Activated T-cell treated with anti-CD3 and anti-CD28 coated beads, Interleukin-2, amount 50 U/mL, for 4 hours (primary cell): Measurements from ENCODE around the gene SEZ6L. TPM values are rescaled to one million over a fixed set of nuclear protein-coding genes. Genes with fewer than 3 reads are reported as not detected.

Experiments
- ATAC-seq, 2 donors: fragments of 200-7000 bp; cut with Tn5 transposase; one replicate each; pipeline ENCODE4 v1.10.0; 2021
- DNase-seq: peaks from one replicate; pipeline ENCODE4 v3.0.0-alpha.2; 2020
- H3K27me3 Mint-ChIP-seq: one replicate; pipeline ENCODE4 v1.8.0; 2021; ENCODE audit warnings: low read depth, mixed read lengths
- H3K36me3 Mint-ChIP-seq: one replicate; pipeline ENCODE4 v1.8.0; 2022; ENCODE audit warnings: mixed read lengths; ENCODE audit not compliant: insufficient read depth
- H3K4me1 Mint-ChIP-seq: one replicate; pipeline ENCODE4 v1.8.0; 2021; ENCODE audit warnings: low read depth, mixed read lengths
- H3K4me3 Mint-ChIP-seq: one replicate; pipeline ENCODE4 v1.8.0; 2021; ENCODE audit warnings: mild to moderate bottlenecking, moderate library complexity, mixed read lengths
- H3K9me3 Mint-ChIP-seq: one replicate; pipeline ENCODE4 v1.8.0; 2021; ENCODE audit warnings: mixed read lengths
- total RNA-seq, 3 donors: library from RNA; stranded (reverse); gene quantifications; one replicate each; pipeline ENCODE4 v1.2.1, GENCODE V29; 2021

Gene SEZ6L
- total RNA-seq, result not detected

GRCh38 chr22:26169315-26170111, at the start of gene SEZ6L:
SEZ6L (plus strand) TSS chr22:26169462; CDS start chr22:26169670, 208 bp downstream.
- Mint-ChIP-seq H3K4me1 (peaks cover 4% of the 10 kb centered on the region), H3K36me3 (no peaks in the 10 kb centered on the region), H3K9me3 (no peaks in the 10 kb centered on the region), H3K27me3 (peaks cover 70% of the 10 kb centered on the region), H3K4me3 (no peak within 1 kb of the TSS)
- ATAC-seq (peak in 1 of 2 donors; percentile 37), DNase-seq (no peak)

GRCh38 chr22:26122920-26123468, 46.3 kb upstream of the SEZ6L start:
- no peak overlapping the region for H3K4me3 Mint-ChIP-seq
- peaks cover 5% of the 10 kb centered on the region for H3K9me3 Mint-ChIP-seq
- ATAC-seq, result no peak

GRCh38 chr22:26124991-26125725, 44.1 kb upstream of the SEZ6L start:
- H3K27me3 Mint-ChIP-seq, result peaks cover 6% of the 10 kb centered on the region
- no peak for DNase-seq
- no peak for ATAC-seq
- H3K9me3 Mint-ChIP-seq, result peaks cover 5% of the 10 kb centered on the region
- H3K4me3 Mint-ChIP-seq, result no peak overlapping the region
- no peaks in the 10 kb centered on the region for H3K4me1 Mint-ChIP-seq
- no peaks in the 10 kb centered on the region for H3K36me3 Mint-ChIP-seq

More at GRCh38 chr22:26122920-26123468, 46.3 kb upstream of the SEZ6L start:
- peaks cover 1% of the 10 kb centered on the region for H3K27me3 Mint-ChIP-seq
- DNase-seq, result no peak
- no peaks in the 10 kb centered on the region for H3K4me1 Mint-ChIP-seq
- no peaks in the 10 kb centered on the region for H3K36me3 Mint-ChIP-seq

GRCh38 chr22:26127126-26127525, 42.1 kb upstream of the SEZ6L start:
- no peak overlapping the region for H3K4me3 Mint-ChIP-seq
- H3K27me3 Mint-ChIP-seq, result peaks cover 8% of the 10 kb centered on the region
- ATAC-seq (no peak), DNase-seq (no peak)
- H3K9me3 Mint-ChIP-seq, result peaks cover 5% of the 10 kb centered on the region
- H3K36me3 Mint-ChIP-seq, result no peaks in the 10 kb centered on the region
- H3K4me1 Mint-ChIP-seq, result no peaks in the 10 kb centered on the region

- H3K4me3 Mint-ChIP-seq, result no peak overlapping the region
- no peaks in the 10 kb centered on the region for H3K4me1 Mint-ChIP-seq
- no peak for ATAC-seq
- no peak for DNase-seq
- H3K27me3 Mint-ChIP-seq, result peaks cover 7% of the 10 kb centered on the region
- peaks cover 5% of the 10 kb centered on the region for H3K9me3 Mint-ChIP-seq
- H3K36me3 Mint-ChIP-seq, result no peaks in the 10 kb centered on the region
Measured at GRCh38 chr22:26127556-26127955, 41.7 kb upstream of the SEZ6L start.

- no peak overlapping the region for H3K4me3 Mint-ChIP-seq
- H3K36me3 Mint-ChIP-seq, result no peaks in the 10 kb centered on the region
- peaks cover 7% of the 10 kb centered on the region for H3K27me3 Mint-ChIP-seq
- DNase-seq, result no peak
- no peak for ATAC-seq
- H3K9me3 Mint-ChIP-seq, result no peaks in the 10 kb centered on the region
- H3K4me1 Mint-ChIP-seq, result no peaks in the 10 kb centered on the region
Measured at GRCh38 chr22:26131589-26132154, 37.6 kb upstream of the SEZ6L start.

- H3K4me1 Mint-ChIP-seq, result no peaks in the 10 kb centered on the region
- no peak for DNase-seq
Measured at GRCh38 chr22:26134654-26135330, 34.5 kb upstream of the SEZ6L start.

GRCh38 chr22:26135806-26136205, 33.5 kb upstream of the SEZ6L start:
- H3K4me3 Mint-ChIP-seq, result no peak overlapping the region
- H3K4me1 Mint-ChIP-seq, result no peaks in the 10 kb centered on the region
- H3K36me3 Mint-ChIP-seq, result no peaks in the 10 kb centered on the region

More at GRCh38 chr22:26134654-26135330, 34.5 kb upstream of the SEZ6L start:
- Mint-ChIP-seq H3K27me3 (peaks cover 9% of the 10 kb centered on the region), H3K36me3 (no peaks in the 10 kb centered on the region), H3K9me3 (no peaks in the 10 kb centered on the region), H3K4me3 (no peak overlapping the region)
- no peak for ATAC-seq

GRCh38 chr22:26139310-26139709, 30.0 kb upstream of the SEZ6L start:
- Mint-ChIP-seq H3K27me3 (peaks cover 16% of the 10 kb centered on the region), H3K9me3 (no peaks in the 10 kb centered on the region), H3K4me3 (no peak overlapping the region), H3K36me3 (no peaks in the 10 kb centered on the region), H3K4me1 (no peaks in the 10 kb centered on the region)
- ATAC-seq (no peak), DNase-seq (no peak)

More at GRCh38 chr22:26135806-26136205, 33.5 kb upstream of the SEZ6L start:
- H3K27me3 Mint-ChIP-seq, result peaks cover 13% of the 10 kb centered on the region
- no peak for DNase-seq
- no peak for ATAC-seq
- no peaks in the 10 kb centered on the region for H3K9me3 Mint-ChIP-seq

- no peak for ATAC-seq
- no peaks in the 10 kb centered on the region for H3K9me3 Mint-ChIP-seq
- H3K27me3 Mint-ChIP-seq, result peaks cover 24% of the 10 kb centered on the region
- H3K36me3 Mint-ChIP-seq, result no peaks in the 10 kb centered on the region
- no peak for DNase-seq
- no peaks in the 10 kb centered on the region for H3K4me1 Mint-ChIP-seq
- no peak overlapping the region for H3K4me3 Mint-ChIP-seq
Measured at GRCh38 chr22:26141831-26142230, 27.4 kb upstream of the SEZ6L start.

GRCh38 chr22:26143806-26144325, 25.4 kb upstream of the SEZ6L start:
- H3K4me1 Mint-ChIP-seq, result no peaks in the 10 kb centered on the region
- H3K27me3 Mint-ChIP-seq, result peaks cover 27% of the 10 kb centered on the region
- DNase-seq (no peak), ATAC-seq (no peak)
- no peaks in the 10 kb centered on the region for H3K36me3 Mint-ChIP-seq
- H3K9me3 Mint-ChIP-seq, result no peaks in the 10 kb centered on the region
- no peak overlapping the region for H3K4me3 Mint-ChIP-seq

- H3K36me3 Mint-ChIP-seq, result no peaks in the 10 kb centered on the region
- peaks cover 4% of the 10 kb centered on the region for H3K9me3 Mint-ChIP-seq
- no peak for ATAC-seq
Measured at GRCh38 chr22:26159886-26160285, 9.4 kb upstream of the SEZ6L start.

GRCh38 chr22:26161746-26162145, 7.5 kb upstream of the SEZ6L start:
- no peaks in the 10 kb centered on the region for H3K36me3 Mint-ChIP-seq
- ATAC-seq, result no peak
- peaks cover 17% of the 10 kb centered on the region for H3K27me3 Mint-ChIP-seq

More at GRCh38 chr22:26159886-26160285, 9.4 kb upstream of the SEZ6L start:
- no peak overlapping the region for H3K4me3 Mint-ChIP-seq
- H3K4me1 Mint-ChIP-seq, result no peaks in the 10 kb centered on the region
- no peak for DNase-seq
- H3K27me3 Mint-ChIP-seq, result peaks cover 8% of the 10 kb centered on the region

GRCh38 chr22:26162926-26163325, 6.3 kb upstream of the SEZ6L start:
- Mint-ChIP-seq H3K4me3 (no peak overlapping the region), H3K9me3 (peaks cover 1% of the 10 kb centered on the region), H3K27me3 (peaks cover 25% of the 10 kb centered on the region), H3K4me1 (no peaks in the 10 kb centered on the region), H3K36me3 (no peaks in the 10 kb centered on the region)
- DNase-seq (no peak), ATAC-seq (no peak)

More at GRCh38 chr22:26161746-26162145, 7.5 kb upstream of the SEZ6L start:
- DNase-seq, result no peak
- Mint-ChIP-seq H3K4me3 (no peak overlapping the region), H3K9me3 (peaks cover 4% of the 10 kb centered on the region), H3K4me1 (no peaks in the 10 kb centered on the region)
